Measurements from ENCODE around the gene CTCFL.
"Not testable (repeated sequence)": the region's sequence is repeated elsewhere in the genome, so short reads cannot be mapped to it uniquely, and the experiment has no call there.

DNA sequence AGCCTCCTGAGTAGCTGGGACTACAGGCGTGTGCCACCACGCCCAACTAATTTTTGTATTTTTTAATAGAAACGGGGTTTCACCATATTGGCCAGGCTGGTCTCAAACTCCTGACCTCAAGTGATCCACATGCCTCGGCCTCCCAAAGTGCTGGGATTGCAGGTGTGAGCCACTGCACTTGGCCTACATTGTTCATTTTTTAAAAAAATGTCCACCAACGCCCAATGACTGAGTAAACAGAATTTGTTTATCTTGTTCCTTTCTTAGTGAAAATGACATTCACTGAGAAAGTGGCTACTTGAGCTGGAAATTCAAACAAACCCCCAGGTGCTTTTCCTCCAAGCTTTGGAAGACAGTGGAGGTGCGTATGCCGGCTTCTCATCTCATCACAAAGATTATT, 13.2 kb downstream of the CTCFL start:
- TF ChIP-seq, protein P1, sequence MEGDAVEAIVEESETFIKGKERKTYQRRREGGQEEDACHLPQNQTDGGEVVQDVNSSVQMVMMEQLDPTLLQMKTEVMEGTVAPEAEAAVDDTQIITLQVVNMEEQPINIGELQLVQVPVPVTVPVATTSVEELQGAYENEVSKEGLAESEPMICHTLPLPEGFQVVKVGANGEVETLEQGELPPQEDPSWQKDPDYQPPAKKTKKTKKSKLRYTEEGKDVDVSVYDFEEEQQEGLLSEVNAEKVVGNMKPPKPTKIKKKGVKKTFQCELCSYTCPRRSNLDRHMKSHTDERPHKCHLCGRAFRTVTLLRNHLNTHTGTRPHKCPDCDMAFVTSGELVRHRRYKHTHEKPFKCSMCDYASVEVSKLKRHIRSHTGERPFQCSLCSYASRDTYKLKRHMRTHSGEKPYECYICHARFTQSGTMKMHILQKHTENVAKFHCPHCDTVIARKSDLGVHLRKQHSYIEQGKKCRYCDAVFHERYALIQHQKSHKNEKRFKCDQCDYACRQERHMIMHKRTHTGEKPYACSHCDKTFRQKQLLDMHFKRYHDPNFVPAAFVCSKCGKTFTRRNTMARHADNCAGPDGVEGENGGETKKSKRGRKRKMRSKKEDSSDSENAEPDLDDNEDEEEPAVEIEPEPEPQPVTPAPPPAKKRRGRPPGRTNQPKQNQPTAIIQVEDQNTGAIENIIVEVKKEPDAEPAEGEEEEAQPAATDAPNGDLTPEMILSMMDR (IDR thresholded peaks at IDR 0.05; ENCODE audit: low read depth, low read length, poor library complexity, severe bottlenecking), result not testable (repeated sequence)
- not testable (repeated sequence) for TF ChIP-seq EZH2phosphoT487 (IDR thresholded peaks at IDR 0.05; ENCODE audit: borderline replicate concordance, low read length)
